Stimulated activated CD8-positive, alpha-beta memory T cell treated with anti-CD3 and anti-CD28 coated beads, Interleukin-15, amount 100 ng/mL, for 48 hours (primary cell): ENCODE results near the gene IL15RA.
"Not testable (repeated sequence)": the region's sequence is repeated elsewhere in the genome, so short reads cannot be mapped to it uniquely, and the experiment has no call there.

Experiments used
- DNase-seq, 2 donors: peaks; one replicate each; pipeline ENCODE4 v3.0.0-alpha.2; 2020; ENCODE audit warnings: low read depth in 2 of 2

The IL15RA gene

DNA sequence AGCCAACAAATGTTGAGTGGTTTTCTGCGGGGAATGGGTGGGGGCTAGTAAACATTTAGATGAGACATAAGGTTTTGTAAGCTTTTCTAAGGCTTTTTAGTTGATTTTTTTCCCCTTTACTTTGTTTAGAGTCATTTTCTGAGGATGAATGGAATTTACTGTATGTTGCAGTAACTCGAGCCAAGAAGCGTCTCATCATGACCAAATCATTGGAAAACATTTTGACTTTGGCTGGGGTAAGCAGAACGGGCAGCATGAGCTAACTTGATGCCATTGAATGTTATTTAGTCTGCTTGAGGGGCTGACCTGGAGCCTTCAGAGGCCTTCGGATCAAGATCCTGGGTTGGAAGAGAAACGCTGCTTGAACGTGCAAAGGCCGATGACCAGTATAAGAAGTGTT is 50.0 kb downstream of the IL15RA start:
- DNase-seq: no peak

GRCh38 chr10:5924889-5925288 is 52.5 kb downstream of the IL15RA start:
- DNase-seq: no peak

DNA sequence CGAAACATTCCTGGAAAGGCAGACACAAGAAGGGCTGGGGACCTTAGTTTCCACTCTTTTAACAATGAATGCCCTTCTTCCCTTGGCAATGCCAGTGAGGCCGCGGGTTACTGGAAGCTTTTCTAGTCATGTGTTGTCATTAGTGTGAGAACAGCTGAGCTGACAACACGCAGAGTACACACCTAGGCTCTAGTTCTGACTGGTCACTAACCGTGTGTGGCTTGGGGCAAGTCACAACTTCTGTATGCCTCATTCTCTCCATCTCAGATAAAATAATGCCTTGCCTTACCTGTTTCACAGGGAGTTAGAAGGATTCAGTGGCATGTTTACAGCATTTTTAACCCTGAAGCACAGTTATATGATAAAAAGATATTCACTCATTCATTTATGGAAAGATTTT is 55.6 kb downstream of the IL15RA start:
- no peak for DNase-seq

GRCh38 chr10:5919568-5919967 is 57.8 kb downstream of the IL15RA start:
- no peak for DNase-seq

DNA sequence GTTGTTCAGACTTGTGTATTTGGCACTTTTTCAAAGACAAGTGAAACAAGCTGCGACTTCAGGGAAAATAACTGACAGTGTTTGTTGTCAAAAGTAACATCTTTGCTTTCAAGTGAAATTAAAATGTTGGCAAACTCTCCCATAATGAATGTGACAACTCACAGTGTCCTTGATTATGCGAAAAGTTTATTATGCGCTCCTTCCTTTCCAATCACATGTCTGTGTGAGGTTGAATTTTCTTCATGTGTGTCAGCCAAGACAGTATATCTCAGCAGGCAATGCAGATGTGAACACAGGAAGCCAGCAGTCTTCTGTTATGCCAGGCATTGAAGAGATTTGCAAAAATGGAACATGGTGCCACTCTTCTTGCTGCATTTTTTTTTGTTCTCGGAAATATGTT is 58.6 kb downstream of the IL15RA start:
- no peak for DNase-seq

GRCh38 chr10:5917305-5917704 is 60.0 kb downstream of the IL15RA start:
- no peak for DNase-seq

- DNase-seq: no peak
Observed at GRCh38 chr10:5915451-5915850, 61.9 kb downstream of the IL15RA start.

DNA sequence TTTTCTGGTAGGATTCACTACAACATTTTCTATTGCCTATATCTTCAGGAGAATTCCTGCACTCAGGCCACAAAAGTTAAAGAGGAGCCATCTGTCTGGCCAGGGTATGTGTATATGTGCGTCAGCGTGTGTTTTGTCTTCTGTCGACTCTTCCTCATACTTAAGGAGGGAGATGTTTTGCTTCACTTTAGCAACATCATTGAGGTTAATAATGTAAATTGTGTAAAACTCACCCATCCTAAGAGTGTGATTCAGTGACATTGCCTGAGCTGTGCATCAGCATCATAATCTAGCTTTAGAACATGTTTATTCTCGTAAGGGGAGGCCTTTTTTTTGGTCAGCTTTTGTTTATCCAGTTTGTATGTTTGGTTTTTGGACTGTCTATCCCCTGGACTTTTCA is 63.6 kb downstream of the IL15RA start:
- DNase-seq: no peak

DNA sequence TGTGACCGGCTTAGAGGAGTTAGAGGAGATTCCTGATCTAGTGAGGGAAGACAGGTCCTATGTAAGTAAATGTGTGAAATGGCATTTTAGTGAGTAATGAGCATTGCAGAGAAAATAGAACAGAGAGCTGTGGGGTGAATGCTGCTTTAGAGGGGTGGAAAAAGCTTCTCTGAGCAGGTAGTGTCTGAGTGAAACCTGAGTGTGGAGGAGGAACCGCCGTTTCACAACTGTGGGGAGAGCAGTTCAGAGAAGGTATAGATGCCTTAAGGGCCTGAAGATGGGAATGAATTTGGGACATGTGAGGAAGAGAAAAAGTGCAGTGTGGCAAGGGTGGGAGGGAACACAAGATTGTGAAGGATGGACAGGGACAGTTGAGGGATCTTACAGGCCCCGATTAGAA is 65.7 kb downstream of the IL15RA start:
- no peak for DNase-seq

- DNase-seq: no peak
Observed at GRCh38 chr10:5910323-5911100, 66.8 kb downstream of the IL15RA start.

DNA sequence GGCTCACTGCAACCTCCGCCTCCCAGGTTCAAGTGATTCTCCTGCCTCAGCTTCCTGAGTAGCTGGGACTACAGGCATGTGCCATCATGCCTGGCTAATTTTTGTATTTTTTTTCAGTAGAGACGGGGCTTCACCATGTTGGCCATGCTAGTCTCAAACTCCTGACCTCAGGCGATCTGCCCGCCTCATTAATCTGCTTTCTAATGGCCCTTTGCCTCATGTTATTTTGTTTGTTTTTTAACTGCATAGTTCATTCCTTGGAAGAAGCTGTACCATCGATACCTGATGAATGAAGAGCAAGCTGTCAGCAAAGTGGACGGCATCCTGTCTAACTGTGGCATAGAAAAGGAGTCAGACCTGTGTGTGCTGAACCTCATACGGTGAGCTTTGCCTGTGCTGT is 68.7 kb downstream of the IL15RA start:
- not testable (repeated sequence) for DNase-seq

DNA sequence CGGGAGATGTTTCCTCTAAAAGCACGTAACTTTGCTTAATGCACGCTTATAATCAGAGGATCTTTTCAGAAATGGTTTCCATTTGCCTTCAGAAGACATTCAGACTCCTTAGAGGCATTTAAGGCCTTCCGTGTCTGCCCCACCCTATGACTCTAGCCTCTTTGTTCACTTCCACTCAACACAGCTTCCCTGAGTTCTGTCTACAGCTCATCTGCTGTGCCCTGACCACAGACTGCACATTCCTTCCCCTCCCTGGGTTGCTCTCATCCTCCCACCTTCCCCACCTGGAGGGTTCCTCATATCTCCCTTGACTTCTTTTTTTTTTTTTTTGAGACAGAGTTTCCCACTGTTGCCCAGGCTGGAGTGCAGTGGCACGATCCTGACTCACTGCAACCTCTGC is 70.7 kb downstream of the IL15RA start:
- no peak for DNase-seq

- DNase-seq: no peak
Observed at GRCh38 chr10:5905854-5906507, 71.4 kb downstream of the IL15RA start.

DNA sequence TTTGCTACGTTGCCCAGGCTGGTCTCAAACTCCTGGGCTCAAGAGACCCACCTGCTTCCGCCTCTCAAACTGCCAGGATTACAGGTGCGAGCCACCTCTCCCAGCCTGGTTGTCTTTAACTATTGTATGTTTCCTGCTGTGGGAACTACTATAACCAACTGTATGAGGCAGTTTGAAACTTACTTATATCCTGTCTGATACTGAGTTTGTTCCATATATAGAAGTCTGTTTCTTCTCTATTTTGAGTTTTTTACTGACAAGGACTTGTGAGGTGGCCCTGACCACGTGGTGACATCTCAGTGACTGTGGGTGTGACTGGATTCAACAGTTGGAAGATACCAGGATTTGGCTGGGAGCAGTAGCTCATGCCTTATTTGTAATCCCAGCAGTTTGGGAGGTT is 73.1 kb downstream of the IL15RA start:
- DNase-seq: no peak

DNA sequence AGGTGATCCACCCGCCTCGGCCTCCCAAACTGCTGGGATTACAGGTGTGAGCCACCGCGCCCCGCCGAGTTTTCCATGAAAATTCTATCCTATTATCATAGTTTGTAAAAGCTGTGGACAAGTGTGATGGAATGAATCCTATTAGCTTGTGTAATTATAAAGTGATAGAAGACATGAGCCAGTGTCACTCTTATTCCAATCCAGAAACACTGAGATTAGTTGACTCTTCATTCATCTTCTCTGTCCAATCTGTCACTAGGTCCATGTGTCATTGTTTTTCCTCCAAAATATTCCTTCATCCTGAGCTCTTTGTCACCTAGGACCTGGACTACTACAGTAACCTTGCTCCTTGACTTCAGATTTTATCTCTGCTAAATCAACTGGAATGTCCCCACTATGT is 73.8 kb downstream of the IL15RA start:
- no peak for DNase-seq

DNA sequence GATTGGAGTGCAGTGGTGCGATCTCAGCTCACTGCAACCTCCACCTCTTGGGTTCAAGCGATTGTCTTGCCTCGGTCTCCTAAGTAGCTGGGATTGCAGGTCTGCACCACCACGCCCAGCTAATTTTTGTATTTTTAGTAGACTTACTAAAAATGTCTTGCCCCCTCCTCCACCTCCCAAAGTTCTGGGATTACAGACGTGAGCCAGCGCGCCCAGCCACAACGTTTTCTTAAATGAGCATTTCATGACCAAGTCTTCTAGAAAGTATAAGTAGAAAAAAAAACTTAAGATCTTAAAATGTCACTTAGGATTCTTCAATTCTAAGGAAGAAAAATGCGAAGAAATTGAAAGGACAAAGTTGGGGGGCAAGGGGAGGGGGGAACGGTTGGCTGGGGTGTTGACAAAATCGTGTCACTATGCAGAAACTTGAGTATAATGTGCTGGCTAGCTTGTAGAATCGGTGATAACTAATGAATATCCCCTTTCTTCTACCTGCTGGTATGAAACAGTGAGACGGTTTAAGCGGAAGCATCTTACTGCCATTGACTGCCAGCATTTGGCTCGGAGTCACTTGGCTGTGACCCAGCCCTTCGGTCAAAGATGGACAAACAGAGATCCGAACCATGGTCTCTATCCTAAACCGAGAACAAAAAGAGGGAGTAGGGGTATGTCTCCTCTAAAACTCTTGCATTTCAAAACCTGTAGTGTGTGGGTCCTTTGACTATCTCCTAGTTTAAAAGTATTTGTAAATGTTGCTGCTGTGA is 74.7 kb downstream of the IL15RA start:
- no peak for DNase-seq
